ENCODE results near the gene MEIOSIN. TPM values are rescaled to one million over a fixed set of nuclear protein-coding genes. Genes with fewer than 3 reads are reported as not detected.

The MEIOSIN gene
- total RNA-seq, 3 donors from 2014 or later: not detected

DNA sequence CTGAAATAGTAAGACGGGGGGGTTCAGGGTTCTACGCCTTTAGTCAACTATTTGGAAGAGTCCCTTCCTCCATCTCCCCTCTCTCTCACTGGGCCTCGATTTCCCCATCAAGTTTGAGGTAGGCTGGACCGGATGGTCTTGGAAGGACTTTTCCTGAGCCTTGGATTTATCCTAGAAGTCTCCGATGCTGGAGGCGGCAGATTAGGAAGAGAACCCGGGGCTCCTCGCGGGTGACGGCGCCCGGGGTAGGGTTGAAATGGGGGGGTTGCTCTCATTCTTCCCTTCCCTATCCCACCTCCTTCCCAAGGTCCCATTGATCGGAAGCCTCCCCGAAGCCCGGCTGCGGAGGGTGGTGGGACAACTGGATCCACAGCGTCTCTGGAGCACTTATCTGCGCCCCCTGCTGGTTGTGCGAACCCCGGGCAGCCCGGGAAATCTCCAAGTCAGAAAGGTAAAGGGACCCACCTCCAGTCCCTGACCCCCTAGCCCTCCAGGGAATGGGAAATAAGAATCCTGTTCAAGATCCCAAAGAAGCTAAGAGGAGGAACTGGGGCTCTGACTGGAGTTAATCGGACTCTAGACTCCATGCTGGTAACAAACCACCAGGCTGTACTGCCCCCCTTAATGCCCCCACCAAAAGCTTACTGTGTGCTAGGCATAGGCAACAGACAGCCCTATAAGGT lies 40.0 kb upstream of the MEIOSIN start:
- peak; percentile 36 for ATAC-seq
- peaks cover 16% of the 10 kb centered on the region for H3K4me1 ChIP-seq (ENCODE audit: low read depth)
- TF ChIP-seq, protein P1, sequence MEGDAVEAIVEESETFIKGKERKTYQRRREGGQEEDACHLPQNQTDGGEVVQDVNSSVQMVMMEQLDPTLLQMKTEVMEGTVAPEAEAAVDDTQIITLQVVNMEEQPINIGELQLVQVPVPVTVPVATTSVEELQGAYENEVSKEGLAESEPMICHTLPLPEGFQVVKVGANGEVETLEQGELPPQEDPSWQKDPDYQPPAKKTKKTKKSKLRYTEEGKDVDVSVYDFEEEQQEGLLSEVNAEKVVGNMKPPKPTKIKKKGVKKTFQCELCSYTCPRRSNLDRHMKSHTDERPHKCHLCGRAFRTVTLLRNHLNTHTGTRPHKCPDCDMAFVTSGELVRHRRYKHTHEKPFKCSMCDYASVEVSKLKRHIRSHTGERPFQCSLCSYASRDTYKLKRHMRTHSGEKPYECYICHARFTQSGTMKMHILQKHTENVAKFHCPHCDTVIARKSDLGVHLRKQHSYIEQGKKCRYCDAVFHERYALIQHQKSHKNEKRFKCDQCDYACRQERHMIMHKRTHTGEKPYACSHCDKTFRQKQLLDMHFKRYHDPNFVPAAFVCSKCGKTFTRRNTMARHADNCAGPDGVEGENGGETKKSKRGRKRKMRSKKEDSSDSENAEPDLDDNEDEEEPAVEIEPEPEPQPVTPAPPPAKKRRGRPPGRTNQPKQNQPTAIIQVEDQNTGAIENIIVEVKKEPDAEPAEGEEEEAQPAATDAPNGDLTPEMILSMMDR (IDR thresholded peaks at IDR 0.05): peak; percentile 75
- H3K36me3 ChIP-seq (ENCODE audit: low read depth): peaks cover 5% of the 10 kb centered on the region
- H3K9me3 ChIP-seq: no peaks in the 10 kb centered on the region
- intact Hi-C loops (cut with DNase I, micrococcal nuclease): no loop called here
- H3K4me3 ChIP-seq: peak overlapping the region; percentile 54
- peak; percentile 84 to 92 (median 87) for DNase-seq

DNA sequence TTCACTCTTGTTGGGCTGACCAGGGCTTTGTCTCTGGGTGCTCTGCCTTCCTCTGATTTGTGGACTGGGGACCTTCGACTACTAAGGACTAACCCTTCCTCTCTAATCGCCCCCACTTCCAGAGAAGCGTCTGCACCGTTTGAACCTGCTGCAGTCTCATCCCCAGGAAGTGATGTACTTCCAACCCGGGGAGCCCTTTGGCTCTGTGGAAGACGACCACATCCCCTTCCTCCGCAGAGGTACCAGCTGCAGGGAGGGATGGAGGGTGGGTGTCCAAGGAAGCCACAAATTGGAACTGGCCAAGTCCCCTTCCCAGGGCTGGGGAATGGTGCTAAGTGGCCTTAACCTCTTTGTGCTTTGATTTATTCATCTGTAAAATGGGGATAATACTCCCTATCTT lies 31.6 kb upstream of the MEIOSIN start:
- ATAC-seq (no peak), DNase-seq (no peak)
- TF ChIP-seq, protein P1 (IDR thresholded peaks at IDR 0.05): no peak
- intact Hi-C loops (cut with DNase I, micrococcal nuclease): no loop called here
- Histone ChIP-seq H3K4me3 (no peak overlapping the region), H3K4me1 (ENCODE audit: low read depth) (no peaks in the 10 kb centered on the region), H3K36me3 (ENCODE audit: low read depth) (no peaks in the 10 kb centered on the region), H3K9me3 (no peaks in the 10 kb centered on the region)

DNA sequence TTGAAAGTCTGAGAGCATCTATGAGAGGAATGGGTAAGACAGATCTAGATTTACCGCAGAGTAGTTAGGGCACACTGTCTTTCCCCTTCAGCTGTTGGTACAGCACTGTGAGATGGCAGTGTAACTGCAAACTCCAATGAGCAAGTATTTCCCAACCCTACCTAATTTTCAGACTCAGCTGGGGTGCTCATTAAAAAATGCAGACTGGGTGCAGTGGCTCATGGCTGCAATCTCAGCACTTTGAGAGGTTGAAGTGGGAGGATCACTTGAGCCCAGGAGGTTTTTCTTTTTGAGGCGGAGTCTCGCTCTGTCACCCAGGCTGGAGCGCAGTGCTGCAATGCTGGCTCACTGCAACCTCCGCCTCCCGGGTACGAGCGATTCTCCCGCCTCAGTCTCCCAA lies 28.1 kb upstream of the MEIOSIN start:
- intact Hi-C loops (cut with DNase I, micrococcal nuclease): no loop called here
- ATAC-seq: no peak
- DNase-seq: no peak
- TF ChIP-seq, protein P1 (IDR thresholded peaks at IDR 0.05): no peak
- no peak overlapping the region for H3K4me3 ChIP-seq
- H3K4me1 ChIP-seq (ENCODE audit: low read depth): no peaks in the 10 kb centered on the region
- no peaks in the 10 kb centered on the region for H3K36me3 ChIP-seq (ENCODE audit: low read depth)
- H3K9me3 ChIP-seq: no peaks in the 10 kb centered on the region

DNA sequence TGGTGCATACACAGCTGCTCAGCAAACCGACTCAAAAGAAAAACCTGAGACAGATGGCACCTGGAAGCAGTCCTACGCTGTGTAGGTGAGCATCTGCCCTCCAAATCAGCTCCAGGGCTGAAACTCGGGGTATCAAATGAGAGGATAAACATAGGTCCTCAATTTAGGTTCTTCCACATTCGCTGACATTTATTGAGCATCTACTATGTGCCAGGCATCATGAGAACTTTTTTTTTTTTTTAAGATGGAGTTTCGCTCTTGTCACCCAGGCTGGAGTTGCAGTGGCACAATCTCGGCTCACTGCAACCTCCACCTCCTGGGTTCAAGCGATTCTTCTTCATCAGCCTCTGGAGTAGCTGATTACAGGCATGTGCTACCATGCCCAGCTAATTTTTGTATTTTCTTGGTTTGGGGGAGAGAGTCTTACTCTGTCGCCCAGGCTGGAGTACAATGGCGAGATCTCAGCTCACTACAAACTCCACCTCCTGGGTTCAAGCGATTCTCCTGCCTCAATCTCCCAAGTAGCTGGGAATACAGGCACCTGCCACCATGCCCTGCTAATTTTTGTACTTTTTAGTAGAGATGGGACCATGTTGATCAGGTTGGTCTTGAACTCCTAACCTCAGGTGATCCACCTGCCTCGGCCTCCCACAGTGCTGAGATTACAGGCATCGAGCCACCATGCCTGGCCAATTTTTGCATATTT lies 27.4 kb upstream of the MEIOSIN start:
- H3K9me3 ChIP-seq: no peaks in the 10 kb centered on the region

DNA sequence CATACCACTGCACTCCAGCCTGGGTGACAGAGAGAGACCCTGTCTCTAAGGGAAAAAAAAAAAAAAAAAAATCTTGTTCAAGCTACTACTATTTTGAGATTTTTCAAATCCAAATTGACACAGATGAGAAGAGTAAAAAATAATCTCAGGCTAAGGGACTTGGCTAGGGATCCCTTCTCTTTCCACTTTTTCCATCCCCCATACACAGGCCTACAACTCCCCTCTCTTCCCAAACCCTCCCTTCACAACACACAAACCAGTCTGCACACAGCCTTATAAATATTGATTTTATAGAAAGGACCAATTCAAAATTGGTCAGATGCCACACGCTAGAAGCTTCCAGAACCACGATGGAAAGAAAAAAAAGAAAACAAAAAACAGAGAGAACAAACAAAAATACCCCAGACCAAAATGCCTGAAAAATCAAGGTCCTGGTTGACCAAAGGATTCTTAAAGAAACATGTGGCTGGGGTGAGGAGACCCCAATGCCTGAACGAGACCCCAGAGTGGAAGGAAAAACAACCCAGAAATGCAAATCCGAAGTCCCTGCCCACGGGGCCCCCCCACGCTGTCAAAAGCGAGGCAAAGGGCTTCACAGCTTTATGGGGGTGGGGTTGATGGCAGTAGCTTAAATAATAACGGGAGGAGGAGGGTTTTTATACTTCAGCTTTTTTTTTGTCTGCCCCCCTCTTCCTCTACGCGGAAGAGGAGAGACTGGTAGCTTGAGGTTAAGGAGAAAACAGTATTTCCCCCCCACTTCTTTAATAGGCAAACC lies 22.7 kb upstream of the MEIOSIN start:
- no peaks in the 10 kb centered on the region for H3K9me3 ChIP-seq
- H3K36me3 ChIP-seq (ENCODE audit: low read depth): peaks cover 4% of the 10 kb centered on the region
- TF ChIP-seq, protein P1 (IDR thresholded peaks at IDR 0.05): no peak
- no peak overlapping the region for H3K4me3 ChIP-seq
- DNase-seq: no peak
- no peak for ATAC-seq
- intact Hi-C loops (cut with DNase I, micrococcal nuclease): no loop called here
- no peaks in the 10 kb centered on the region for H3K4me1 ChIP-seq (ENCODE audit: low read depth)

More for the DNA sequence above, 27.4 kb upstream of the MEIOSIN start:
- no peak for DNase-seq
- intact Hi-C loops (cut with DNase I, micrococcal nuclease): no loop called here
- ATAC-seq: no peak
- Histone ChIP-seq H3K36me3 (ENCODE audit: low read depth) (no peaks in the 10 kb centered on the region), H3K4me3 (no peak overlapping the region), H3K4me1 (ENCODE audit: low read depth) (no peaks in the 10 kb centered on the region)
- TF ChIP-seq, protein P1 (IDR thresholded peaks at IDR 0.05): no peak
